Measurements from ENCODE around the gene ABCD1.

Gene ABCD1

DNA sequence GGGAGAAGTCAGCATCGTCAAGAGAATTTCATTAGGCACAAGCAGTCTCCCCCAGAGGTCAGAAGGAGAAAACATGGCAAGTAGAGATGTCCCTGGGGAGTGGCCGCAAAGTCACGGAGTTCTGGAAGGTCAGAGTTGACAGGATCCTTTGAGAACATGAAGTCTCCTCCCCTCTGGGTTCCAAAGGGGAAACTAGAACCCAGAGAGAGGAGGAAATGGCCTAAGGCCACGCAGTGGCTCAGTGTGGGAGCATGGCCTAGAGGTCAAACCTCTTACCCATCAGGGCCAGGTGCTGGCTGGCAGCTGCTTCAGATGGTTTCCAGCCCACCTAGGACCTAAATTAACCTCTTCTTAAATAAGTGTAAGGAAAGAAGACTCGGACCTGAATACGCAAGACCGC, 68.6 kb downstream of the ABCD1 start:
- peak overlapping the region; percentile 71 to 81 for H3K4me3 ChIP-seq (replicated peaks in 1 of 2; ENCODE audit: low read depth in 2 of 2, low read length in 2 of 2)
- peak; percentile 6 to 9 for DNase-seq (ENCODE audit: low read depth in 2 of 2)
- TF ChIP-seq CTCF (IDR thresholded peaks at IDR 0.05; ENCODE audit: low read depth, low read length), result no peak
